CD8-positive, alpha-beta memory T cell (primary cell): Measurements from ENCODE around the gene SLC38A8. TPM values are rescaled to one million over a fixed set of nuclear protein-coding genes. Genes with fewer than 3 reads are reported as not detected.

ENCODE experiments used
- CTCF ChIA-PET: fragments of 350-600 bp; sonication (Branson Sonifier 250); formaldehyde crosslinking; loops from one replicate; lab custom pipeline; 2021; ENCODE audit warnings: antibody characterized with exemption; lab: Charles Lee
- POLR2A ChIA-PET: fragments of 350-600 bp; sonication (Branson Sonifier 250); formaldehyde crosslinking; loops from one replicate; lab custom pipeline; 2021; ENCODE audit warnings: antibody characterized with exemption; lab: Charles Lee
- DNase-seq, 5 donors: peaks; one replicate each; pipeline versions ENCODE4 v3.0.0 to v3.0.0-alpha.2; 2020 to 2022; ENCODE audit warnings: mixed read lengths in 1 of 5
- H3K27ac ChIP-seq: one replicate; pipeline ENCODE4 v1.7.0; 2013; ENCODE audit warnings: low read depth, mild to moderate bottlenecking, low read length, moderate library complexity
- H3K27me3 ChIP-seq: 2 replicates; pipeline ENCODE4 v1.7.0; 2013; ENCODE audit warnings: low read length, mild to moderate bottlenecking; ENCODE audit not compliant: insufficient read depth, poor library complexity, severe bottlenecking
- H3K36me3 ChIP-seq: 2 replicates; pipeline ENCODE4 v1.7.0; 2013; ENCODE audit warnings: mild to moderate bottlenecking, low read length, moderate library complexity; ENCODE audit not compliant: insufficient read depth
- H3K4me1 ChIP-seq: 2 replicates; pipeline ENCODE4 v1.7.0; 2013; ENCODE audit warnings: mild to moderate bottlenecking, low read length, moderate library complexity; ENCODE audit not compliant: insufficient read depth
- H3K4me3 ChIP-seq: 2 replicates; pipeline ENCODE4 v1.7.0; 2013; ENCODE audit warnings: mild to moderate bottlenecking, low read length
- H3K9me3 ChIP-seq: 2 replicates; pipeline ENCODE4 v1.7.0; 2013; ENCODE audit warnings: mild to moderate bottlenecking, low read length
- H3K27ac Mint-ChIP-seq, 8 donors: one replicate each; pipeline ENCODE4 v1.8.0; 2020 to 2021; ENCODE audit warnings: mixed read lengths in 8 of 8, mild to moderate bottlenecking in 6 of 8, inconsistent platforms in 3 of 8, moderate library complexity in 3 of 8
- H3K27me3 Mint-ChIP-seq, 2 donors: one replicate each; pipeline ENCODE4 v1.8.0; 2020 to 2021; ENCODE audit warnings: mixed read lengths in 2 of 2, mild to moderate bottlenecking in 1 of 2, moderate library complexity in 1 of 2
- H3K36me3 Mint-ChIP-seq, 3 donors: one replicate each; pipeline ENCODE4 v1.8.0; 2020 to 2021; ENCODE audit warnings: mixed read lengths in 3 of 3, inconsistent platforms in 1 of 3, mild to moderate bottlenecking in 1 of 3
- H3K4me1 Mint-ChIP-seq, 3 donors: one replicate each; pipeline ENCODE4 v1.8.0; 2020 to 2021; ENCODE audit warnings: mixed read lengths in 3 of 3, inconsistent platforms in 1 of 3, mild to moderate bottlenecking in 1 of 3
- H3K4me3 Mint-ChIP-seq, 7 donors: one replicate each; pipeline ENCODE4 v1.8.0; 2020 to 2021; ENCODE audit warnings: mixed read lengths in 7 of 7, mild to moderate bottlenecking in 6 of 7, moderate library complexity in 4 of 7, inconsistent platforms in 2 of 7
- H3K9me3 Mint-ChIP-seq, 5 donors: one replicate each; pipeline ENCODE4 v1.8.0; 2020 to 2022; ENCODE audit warnings: mixed read lengths in 5 of 5, mild to moderate bottlenecking in 3 of 5, moderate library complexity in 2 of 5, inconsistent platforms in 1 of 5
- polyA plus RNA-seq: library from polyadenylated mRNA; unstranded; fragments of 300-500 nt; fragmentation: Illumina TruSeq; gene quantifications from one replicate; pipeline ENCODE4 v1.2.3, GENCODE V29; 2021
- total RNA-seq, 2 experiments: library from RNA; stranded (reverse); gene quantifications; one replicate each; pipeline ENCODE4 v1.2.3, GENCODE V29; 2021

The SLC38A8 gene
- total and polyA plus RNA-seq, 3 experiments from 2014 or later, result not detected

DNA sequence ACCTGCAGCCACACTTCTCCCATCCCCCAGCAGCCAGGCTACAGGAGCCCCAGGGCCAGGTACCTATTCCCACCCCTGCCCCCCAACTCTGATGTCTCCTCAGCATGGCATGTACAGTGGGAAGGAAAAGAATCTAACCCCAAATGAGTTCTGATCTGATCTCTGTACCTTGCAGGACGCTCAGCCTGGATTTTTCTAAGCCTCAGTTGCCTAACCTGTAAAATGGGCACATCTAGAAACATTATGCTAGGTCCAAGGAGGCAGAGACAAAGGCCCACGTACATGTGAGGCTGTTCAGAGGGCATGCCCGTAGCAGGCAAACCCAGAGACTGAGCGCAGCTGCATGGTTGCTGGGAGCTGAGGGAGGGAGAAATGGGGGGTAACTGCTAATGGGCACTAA, 35.1 kb downstream of the SLC38A8 start:
- H3K27ac ChIP-seq, result no peak overlapping the region
- ChIA-PET POLR2A (no interaction called here), CTCF (no interaction called here)
- Mint-ChIP-seq H3K4me3 (no peak overlapping the region), H3K36me3 (no peaks in the 10 kb centered on the region), H3K27ac (no peak overlapping the region), H3K27me3 (peaks cover 3 to 10% of the 10 kb centered on the region in 2 donors), H3K4me1 (no peaks in the 10 kb centered on the region), H3K9me3 (no peaks in the 10 kb centered on the region)
- H3K4me1 ChIP-seq, result no peaks in the 10 kb centered on the region
- H3K4me3 ChIP-seq, result no peak overlapping the region
- DNase-seq, result peak in 1 of 5 donors; percentile 1
- no peaks in the 10 kb centered on the region for H3K27me3 ChIP-seq
- no peaks in the 10 kb centered on the region for H3K36me3 ChIP-seq
- H3K9me3 ChIP-seq, result no peaks in the 10 kb centered on the region

DNA sequence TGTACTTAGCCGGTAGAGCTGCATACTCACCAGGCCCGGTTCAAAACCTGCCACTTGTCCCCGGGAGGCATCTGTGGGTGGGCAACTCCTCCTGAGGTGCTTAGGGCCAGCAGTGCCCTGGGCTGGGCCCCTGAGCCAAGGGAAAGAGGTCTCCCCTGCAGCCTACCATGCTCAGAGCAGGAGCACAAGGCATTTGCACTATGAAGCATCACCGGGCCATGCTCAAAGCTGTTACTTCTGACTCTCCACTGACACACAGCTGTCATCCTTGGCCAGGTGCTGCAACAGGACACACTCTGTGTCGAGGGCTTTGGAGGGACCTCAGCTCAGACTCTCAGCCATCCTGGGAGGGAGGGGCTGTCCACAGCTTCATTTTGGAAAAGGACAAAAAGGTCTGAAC, 37.2 kb downstream of the SLC38A8 start:
- Histone ChIP-seq H3K9me3 (no peaks in the 10 kb centered on the region), H3K4me3 (no peak overlapping the region), H3K27me3 (no peaks in the 10 kb centered on the region), H3K27ac (no peak overlapping the region), H3K4me1 (no peaks in the 10 kb centered on the region), H3K36me3 (no peaks in the 10 kb centered on the region)
- Mint-ChIP-seq H3K27me3 (peaks cover 9 to 10% of the 10 kb centered on the region in 2 donors), H3K4me3 (no peak overlapping the region), H3K27ac (no peak overlapping the region), H3K4me1 (no peaks in the 10 kb centered on the region), H3K9me3 (no peaks in the 10 kb centered on the region), H3K36me3 (no peaks in the 10 kb centered on the region)
- POLR2A ChIA-PET, result no interaction called here
- DNase-seq, result peak in 1 of 5 donors; percentile 22
- CTCF ChIA-PET, result no interaction called here

DNA sequence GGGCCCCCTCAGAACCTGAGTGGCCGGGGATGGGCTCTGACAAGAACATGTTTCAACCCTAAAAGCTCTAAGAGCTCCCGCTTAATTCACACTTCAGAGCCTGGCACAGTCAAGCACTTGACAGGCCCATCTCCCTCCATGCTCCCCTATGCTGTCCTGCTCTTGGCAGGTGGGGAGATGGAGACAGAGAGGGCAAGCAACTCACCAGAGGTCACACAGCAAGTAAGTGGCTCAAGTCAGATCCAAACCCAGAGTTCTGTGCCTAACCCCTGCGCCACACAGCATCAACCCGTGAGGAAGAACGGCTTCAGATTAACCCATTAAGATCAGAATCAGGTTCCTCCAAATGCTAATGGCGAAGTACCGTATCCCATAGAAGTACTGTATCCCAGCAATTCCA, 38.2 kb downstream of the SLC38A8 start:
- Histone ChIP-seq H3K4me1 (no peaks in the 10 kb centered on the region), H3K9me3 (no peaks in the 10 kb centered on the region), H3K27ac (no peak overlapping the region), H3K27me3 (no peaks in the 10 kb centered on the region), H3K4me3 (no peak overlapping the region), H3K36me3 (no peaks in the 10 kb centered on the region)
- Mint-ChIP-seq H3K4me1 (no peaks in the 10 kb centered on the region), H3K36me3 (no peaks in the 10 kb centered on the region), H3K27ac (no peak overlapping the region), H3K4me3 (no peak overlapping the region), H3K27me3 (peaks cover 11 to 13% of the 10 kb centered on the region in 2 donors), H3K9me3 (no peaks in the 10 kb centered on the region)
- ChIA-PET POLR2A (no interaction called here), CTCF (no interaction called here)
- DNase-seq, result no peak

DNA sequence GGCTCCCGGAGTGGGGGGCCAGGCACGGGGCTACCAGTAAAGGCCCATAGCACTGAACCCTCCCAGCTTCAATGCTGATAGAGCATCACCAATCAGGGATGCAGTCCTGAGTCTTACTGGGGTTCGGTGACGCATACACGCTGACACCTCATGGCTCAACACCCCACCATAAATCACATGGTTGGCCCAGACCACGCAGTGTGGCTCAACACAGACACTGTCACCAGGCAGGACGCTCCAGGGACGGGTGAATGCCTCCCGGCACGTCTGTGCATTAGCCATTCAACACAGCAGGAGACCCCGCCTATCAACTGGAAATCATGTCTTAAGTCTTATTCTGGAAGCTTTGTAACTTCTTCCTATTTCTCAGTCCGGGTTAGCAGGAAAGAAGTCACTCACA, 39.6 kb downstream of the SLC38A8 start:
- H3K9me3 ChIP-seq, result no peaks in the 10 kb centered on the region
- no peak overlapping the region for H3K27ac ChIP-seq
- no peak for DNase-seq
- no peaks in the 10 kb centered on the region for H3K27me3 ChIP-seq
- H3K4me3 ChIP-seq, result no peak overlapping the region
- Mint-ChIP-seq H3K27ac (no peak overlapping the region), H3K27me3 (peaks cover 14 to 20% of the 10 kb centered on the region in 2 donors), H3K9me3 (no peaks in the 10 kb centered on the region), H3K36me3 (no peaks in the 10 kb centered on the region), H3K4me3 (no peak overlapping the region), H3K4me1 (no peaks in the 10 kb centered on the region)
- POLR2A ChIA-PET, result no interaction called here
- CTCF ChIA-PET, result no interaction called here
- H3K36me3 ChIP-seq, result no peaks in the 10 kb centered on the region
- no peaks in the 10 kb centered on the region for H3K4me1 ChIP-seq

DNA sequence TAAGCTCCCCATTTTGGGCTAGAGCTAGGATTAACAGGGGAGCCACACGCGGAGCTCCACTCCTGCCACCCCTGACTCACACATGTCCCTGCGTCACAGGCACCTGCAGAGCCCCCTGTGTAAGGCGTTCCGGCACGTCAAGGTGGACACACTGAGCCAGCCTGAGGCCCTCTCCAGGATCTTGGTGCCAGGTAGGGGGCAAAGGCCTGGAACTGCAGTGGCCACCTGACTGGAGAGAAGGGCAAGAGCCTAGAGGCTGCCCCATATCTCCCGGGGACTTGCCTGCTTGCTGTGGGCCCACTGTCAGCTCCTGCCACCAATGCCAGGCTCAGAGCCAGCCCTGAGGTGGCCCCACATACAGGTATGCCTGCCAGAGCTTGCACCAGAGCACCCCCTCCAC, 40.9 kb downstream of the SLC38A8 start:
- Histone ChIP-seq H3K4me3 (no peak overlapping the region), H3K27ac (no peak overlapping the region), H3K27me3 (no peaks in the 10 kb centered on the region), H3K4me1 (no peaks in the 10 kb centered on the region), H3K9me3 (no peaks in the 10 kb centered on the region), H3K36me3 (no peaks in the 10 kb centered on the region)
- H3K27ac Mint-ChIP-seq, result no peak overlapping the region
- peaks cover 14 to 24% of the 10 kb centered on the region in 2 donors for H3K27me3 Mint-ChIP-seq
- no peaks in the 10 kb centered on the region for H3K9me3 Mint-ChIP-seq
- DNase-seq, result no peak
- POLR2A ChIA-PET, result no interaction called here
- no peak overlapping the region for H3K4me3 Mint-ChIP-seq
- no peaks in the 10 kb centered on the region for H3K36me3 Mint-ChIP-seq
- H3K4me1 Mint-ChIP-seq, result no peaks in the 10 kb centered on the region
- CTCF ChIA-PET, result no interaction called here

DNA sequence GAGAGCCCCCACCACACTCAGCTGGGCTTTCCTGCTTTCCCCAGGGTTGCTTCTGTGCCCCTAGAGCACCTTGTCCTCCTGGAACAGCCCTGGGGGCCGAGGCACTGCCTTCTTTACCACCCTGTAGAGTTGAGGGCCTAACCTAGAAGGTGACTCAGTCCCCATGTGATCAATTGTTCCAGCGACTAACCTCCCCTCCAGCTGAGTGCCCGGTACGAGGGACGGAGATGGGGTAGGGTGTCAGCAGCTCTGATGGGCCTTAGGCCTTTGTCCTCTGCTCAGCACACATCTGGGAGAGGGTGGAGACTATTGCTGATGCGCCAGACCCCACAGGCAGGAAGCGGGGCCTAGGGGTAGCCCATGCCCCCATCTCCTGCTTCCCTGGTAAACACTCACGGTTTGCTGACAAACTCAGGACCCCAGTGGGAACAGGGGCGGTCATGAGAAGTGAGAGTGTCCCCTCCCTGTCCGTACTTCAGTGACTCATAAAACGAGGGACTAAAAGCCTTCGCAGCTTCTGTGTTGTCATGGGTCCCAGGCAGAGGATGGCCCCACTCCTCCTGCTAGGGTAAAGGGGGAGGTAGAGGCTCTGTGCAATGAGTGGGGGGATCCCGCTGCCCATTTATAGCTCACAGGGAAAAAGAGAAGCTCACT, 41.5 kb downstream of the SLC38A8 start:
- H3K36me3 ChIP-seq, result no peaks in the 10 kb centered on the region
- no peaks in the 10 kb centered on the region for H3K27me3 ChIP-seq
- H3K4me1 ChIP-seq, result no peaks in the 10 kb centered on the region
- DNase-seq, result no peak
- Mint-ChIP-seq H3K36me3 (no peaks in the 10 kb centered on the region), H3K27me3 (peaks cover 17 to 26% of the 10 kb centered on the region in 2 donors), H3K27ac (no peak overlapping the region), H3K4me3 (no peak overlapping the region), H3K4me1 (no peaks in the 10 kb centered on the region), H3K9me3 (no peaks in the 10 kb centered on the region)
- H3K9me3 ChIP-seq, result no peaks in the 10 kb centered on the region
- POLR2A ChIA-PET, result no interaction called here
- H3K4me3 ChIP-seq, result no peak overlapping the region
- CTCF ChIA-PET, result no interaction called here
- no peak overlapping the region for H3K27ac ChIP-seq

DNA sequence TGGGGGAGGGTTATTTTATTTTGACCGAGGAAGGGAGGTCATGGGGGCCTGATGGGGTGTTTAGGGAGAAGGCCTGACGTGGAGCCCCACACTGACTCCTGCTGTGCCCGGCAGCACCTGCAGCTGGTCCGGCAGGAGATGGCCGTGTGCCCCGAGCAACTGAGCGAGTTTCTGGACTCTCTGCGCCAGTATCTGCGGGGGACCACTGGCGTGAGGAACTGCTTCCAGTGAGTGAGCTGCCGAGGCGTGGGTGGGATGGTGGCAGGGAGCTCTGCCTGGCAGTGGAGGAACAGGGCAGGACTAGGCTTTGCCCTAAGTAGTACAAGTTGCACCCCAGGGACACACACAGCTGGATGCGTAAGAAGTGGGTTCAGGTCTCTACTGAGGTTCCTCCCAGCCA, 44.5 kb downstream of the SLC38A8 start:
- no peak overlapping the region for H3K4me3 Mint-ChIP-seq
- no peaks in the 10 kb centered on the region for H3K36me3 Mint-ChIP-seq
- H3K4me3 ChIP-seq, result no peak overlapping the region
- no peaks in the 10 kb centered on the region for H3K9me3 ChIP-seq
- no peaks in the 10 kb centered on the region for H3K4me1 ChIP-seq
- ChIA-PET POLR2A (no interaction called here), CTCF (no interaction called here)
- no peak overlapping the region for H3K27ac ChIP-seq
- H3K9me3 Mint-ChIP-seq, result no peaks in the 10 kb centered on the region
- DNase-seq, result no peak
- peaks cover 24 to 44% of the 10 kb centered on the region in 2 donors for H3K27me3 Mint-ChIP-seq
- H3K27ac Mint-ChIP-seq, result no peak overlapping the region
- H3K4me1 Mint-ChIP-seq, result peaks cover 0 to 1% (median 0%) of the 10 kb centered on the region in 3 donors
- H3K27me3 ChIP-seq, result peaks cover 3% of the 10 kb centered on the region
- H3K36me3 ChIP-seq, result no peaks in the 10 kb centered on the region

DNA sequence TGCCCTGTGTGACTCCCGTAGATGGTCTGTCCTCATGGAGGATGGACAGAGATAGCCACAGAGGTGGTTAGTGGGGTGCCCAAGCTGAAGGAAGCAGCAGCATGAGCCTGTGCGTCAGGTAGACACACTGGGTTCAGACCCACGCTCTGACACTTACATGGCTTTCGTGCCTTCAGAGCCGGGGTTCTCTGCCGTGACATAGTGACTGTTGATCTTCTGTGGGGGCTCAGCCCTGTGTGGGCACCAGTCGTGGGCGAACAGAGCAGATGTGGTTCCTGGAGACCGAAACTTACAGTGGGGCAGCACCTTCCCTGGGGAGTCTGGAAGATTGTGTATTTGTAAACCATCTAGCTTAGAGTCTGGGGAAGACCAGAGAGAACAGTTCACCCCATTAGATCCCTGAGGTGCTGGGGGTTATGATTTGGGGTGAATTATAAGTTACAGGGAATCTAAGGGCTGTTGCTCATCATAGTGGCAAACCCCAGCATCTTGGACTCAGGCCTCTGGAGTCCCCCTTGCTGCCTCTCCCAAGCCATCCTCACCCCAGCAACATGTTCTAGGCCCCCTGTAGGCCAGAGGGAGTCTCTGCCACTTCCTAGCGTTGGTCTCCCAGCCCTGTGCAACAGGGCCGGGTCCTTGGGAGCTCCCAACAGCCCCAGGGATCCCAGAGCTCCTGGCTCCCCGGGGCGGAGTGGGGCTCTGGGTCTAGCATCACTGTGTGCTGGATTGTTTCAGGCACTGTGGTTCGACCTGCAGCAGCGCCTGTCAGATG, 45.9 kb downstream of the SLC38A8 start:
- peaks cover 19 to 51% of the 10 kb centered on the region in 2 donors for H3K27me3 Mint-ChIP-seq
- H3K9me3 Mint-ChIP-seq, result no peaks in the 10 kb centered on the region
- DNase-seq, result no peak
- no peak overlapping the region for H3K27ac ChIP-seq
- ChIA-PET CTCF (no interaction called here), POLR2A (no interaction called here)
- H3K36me3 ChIP-seq, result no peaks in the 10 kb centered on the region
- H3K4me1 ChIP-seq, result no peaks in the 10 kb centered on the region
- H3K4me3 Mint-ChIP-seq, result no peak overlapping the region
- no peak overlapping the region for H3K4me3 ChIP-seq
- H3K27ac Mint-ChIP-seq, result no peak overlapping the region
- H3K36me3 Mint-ChIP-seq, result no peaks in the 10 kb centered on the region
- no peaks in the 10 kb centered on the region for H3K9me3 ChIP-seq
- H3K4me1 Mint-ChIP-seq, result peaks cover 0 to 1% (median 0%) of the 10 kb centered on the region in 3 donors
- peaks cover 3% of the 10 kb centered on the region for H3K27me3 ChIP-seq
